GM18517 (cell line): ENCODE data around the gene HSPB7.
"Not testable (repeated sequence)": the region's sequence is repeated elsewhere in the genome, so short reads cannot be mapped to it uniquely, and the experiment has no call there.

Source experiments
- ATAC-seq: cut with Tn5 transposase; IDR thresholded peaks from one replicate; pipeline ENCODE4 v1.9.1; 2021; ENCODE audit warnings: mild to moderate bottlenecking, moderate library complexity; ENCODE audit not compliant: unreplicated experiment

HSPB7 gene

GRCh38 chr1:16051039-16051438, 33.2 kb upstream of the HSPB7 start:
- ATAC-seq: no peak

- no peak for ATAC-seq
Measured at GRCh38 chr1:16050328-16050727, 32.5 kb upstream of the HSPB7 start.

- no peak for ATAC-seq
Measured at GRCh38 chr1:16048573-16049189, 30.8 kb upstream of the HSPB7 start.

- no peak for ATAC-seq
Measured at GRCh38 chr1:16047791-16048475, 30.1 kb upstream of the HSPB7 start.

GRCh38 chr1:16046842-16047241, 29.0 kb upstream of the HSPB7 start:
- ATAC-seq: no peak

- ATAC-seq: no peak
Measured at GRCh38 chr1:16043950-16044349, 26.1 kb upstream of the HSPB7 start.

- no peak for ATAC-seq
Measured at GRCh38 chr1:16043521-16043920, 25.7 kb upstream of the HSPB7 start, which contains the start of gene CLCNKB. CLCNKB (plus strand) TSS chr1:16043782; CDS start chr1:16044493, 711 bp downstream.

GRCh38 chr1:16042654-16043053, 24.8 kb upstream of the HSPB7 start:
- not testable (repeated sequence) for ATAC-seq

GRCh38 chr1:16042096-16042495, 24.3 kb upstream of the HSPB7 start:
- ATAC-seq: no peak

GRCh38 chr1:16041200-16041599, 23.4 kb upstream of the HSPB7 start:
- no peak for ATAC-seq

- not testable (repeated sequence) for ATAC-seq
Measured at GRCh38 chr1:16039871-16040270, 22.0 kb upstream of the HSPB7 start.

GRCh38 chr1:16038620-16038912, 20.7 kb upstream of the HSPB7 start:
- no peak for ATAC-seq

GRCh38 chr1:16036461-16036860, 18.6 kb upstream of the HSPB7 start:
- not testable (repeated sequence) for ATAC-seq

GRCh38 chr1:16033103-16033632, 15.3 kb upstream of the HSPB7 start:
- not testable (repeated sequence) for ATAC-seq

GRCh38 chr1:16032388-16033102, 14.7 kb upstream of the HSPB7 start:
- no peak for ATAC-seq

- ATAC-seq: no peak
Measured at GRCh38 chr1:16031551-16031950, 13.7 kb upstream of the HSPB7 start.

GRCh38 chr1:16029288-16029687, 11.4 kb upstream of the HSPB7 start:
- ATAC-seq: no peak

GRCh38 chr1:16029003-16029268, 11.1 kb upstream of the HSPB7 start:
- ATAC-seq: not testable (repeated sequence)

- no peak for ATAC-seq
Measured at GRCh38 chr1:16028237-16029002, 10.6 kb upstream of the HSPB7 start.

- no peak for ATAC-seq
Measured at GRCh38 chr1:16026723-16027484, 9.1 kb upstream of the HSPB7 start.

GRCh38 chr1:16026302-16026701, 8.5 kb upstream of the HSPB7 start:
- not testable (repeated sequence) for ATAC-seq
